Lower lobe of right lung (tissue), 2 donors: Measurements from ENCODE around the gene CFAP100. TPM values are rescaled to one million over a fixed set of nuclear protein-coding genes. Genes with fewer than 3 reads are reported as not detected.

ENCODE experiments used
- ATAC-seq, 2 donors: fragments of 200-7000 bp; cut with Tn5 transposase; one replicate each; pipeline ENCODE4 v1.9.1; 2020 to 2022; ENCODE audit warnings: mild to moderate bottlenecking in 2 of 2, moderate library complexity in 2 of 2
- DNase-seq: peaks from one replicate; pipeline ENCODE4 v3.0.0-alpha.2; 2020
- H3K27ac ChIP-seq: fragments of 200-600 bp; one replicate; pipeline ENCODE4 v1.8.0; 2022
- H3K27me3 ChIP-seq: fragments of 200-600 bp; one replicate; pipeline ENCODE4 v1.8.0; 2022; ENCODE audit warnings: low read depth
- H3K36me3 ChIP-seq: fragments of 200-600 bp; one replicate; pipeline ENCODE4 v1.8.0; 2022; ENCODE audit warnings: mild to moderate bottlenecking
- H3K4me1 ChIP-seq: fragments of 200-600 bp; one replicate; pipeline ENCODE4 v1.8.0; 2022
- H3K4me3 ChIP-seq: fragments of 200-600 bp; one replicate; pipeline ENCODE4 v1.8.0; 2022; ENCODE audit warnings: mild to moderate bottlenecking
- H3K9me3 ChIP-seq: fragments of 200-600 bp; one replicate; pipeline ENCODE4 v1.8.0; 2022
- intact Hi-C: fragments of 100-400 bp; cut with DNase I; formaldehyde crosslinking; loops from one replicate; pipeline ENCODE4 v1.11.0; 2022
- total RNA-seq: library from RNA; stranded (reverse); fragmentation: NEBNext Ultra II Directional; extraction: Animal tissue kit (Norgen Biotek cat#: 25700); gene quantifications from one replicate; pipeline ENCODE4 v1.2.1, GENCODE V29; 2021
- TF ChIP-seq, protein P1 (sequence below): fragments of 200-600 bp; IDR thresholded peaks from one replicate; pipeline ENCODE4 v1.8.0; 2022; ENCODE audit warnings: antibody characterized with exemption, mild to moderate bottlenecking
- donor health status: DM: no; HTN: yes; CAD: no; lungs with severe emphysema.

The CFAP100 gene
- total RNA-seq, 1 donor from 2014 or later, result 21.5 TPM

DNA sequence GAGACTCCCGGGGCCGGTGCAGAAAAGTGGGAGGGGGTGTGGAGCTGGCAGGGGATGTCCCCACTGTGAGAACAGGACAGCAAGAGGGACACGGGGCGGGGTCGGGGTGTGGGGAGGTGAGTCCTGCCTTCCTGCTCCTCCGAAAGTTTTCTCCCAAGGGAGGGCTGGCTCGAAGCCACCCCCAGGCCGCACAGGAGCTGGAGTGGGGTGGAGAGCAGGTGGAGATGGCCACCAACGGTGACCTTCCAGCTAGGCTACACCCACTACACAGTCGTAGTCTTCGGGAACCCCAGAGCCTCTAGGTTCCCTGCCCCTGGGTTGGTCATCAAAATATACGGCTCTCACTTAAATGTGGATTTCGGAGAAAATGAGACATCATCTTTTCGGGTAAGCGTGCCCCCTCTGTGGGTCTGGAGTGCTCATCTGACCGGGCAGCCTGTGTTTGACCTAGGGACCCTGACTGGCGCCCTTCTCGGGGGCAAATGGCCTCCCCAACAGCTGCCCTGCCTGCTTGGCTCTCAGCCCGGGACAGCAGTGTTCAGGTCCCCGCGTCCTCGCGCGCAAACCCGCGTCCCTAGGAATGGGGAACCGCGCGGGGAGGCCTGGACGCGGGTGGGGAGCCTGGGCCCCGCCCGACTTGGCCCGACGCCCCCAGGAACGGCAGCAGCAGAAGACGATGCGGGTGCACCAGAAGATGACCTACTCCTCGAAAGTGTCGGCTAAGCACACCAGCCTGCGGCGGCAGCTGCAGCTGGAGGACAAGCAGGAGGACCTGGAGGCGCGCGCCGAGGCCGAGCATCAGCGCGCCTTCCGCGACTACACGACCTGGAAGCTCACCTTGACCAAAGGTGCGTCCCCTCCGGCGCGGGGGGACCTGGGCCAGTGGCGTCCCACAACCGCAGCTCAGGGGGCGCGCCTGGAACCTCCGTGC lies 21.2 kb downstream of the CFAP100 start:
- no peak for DNase-seq
- no peaks in the 10 kb centered on the region for H3K4me1 ChIP-seq
- no peaks in the 10 kb centered on the region for H3K36me3 ChIP-seq
- no peaks in the 10 kb centered on the region for H3K9me3 ChIP-seq
- intact Hi-C loops, result no loop called here
- no peak overlapping the region for H3K4me3 ChIP-seq
- H3K27me3 ChIP-seq, result peaks cover 54% of the 10 kb centered on the region
- no peak overlapping the region for H3K27ac ChIP-seq
- ATAC-seq, result no peak
- TF ChIP-seq, protein P1, sequence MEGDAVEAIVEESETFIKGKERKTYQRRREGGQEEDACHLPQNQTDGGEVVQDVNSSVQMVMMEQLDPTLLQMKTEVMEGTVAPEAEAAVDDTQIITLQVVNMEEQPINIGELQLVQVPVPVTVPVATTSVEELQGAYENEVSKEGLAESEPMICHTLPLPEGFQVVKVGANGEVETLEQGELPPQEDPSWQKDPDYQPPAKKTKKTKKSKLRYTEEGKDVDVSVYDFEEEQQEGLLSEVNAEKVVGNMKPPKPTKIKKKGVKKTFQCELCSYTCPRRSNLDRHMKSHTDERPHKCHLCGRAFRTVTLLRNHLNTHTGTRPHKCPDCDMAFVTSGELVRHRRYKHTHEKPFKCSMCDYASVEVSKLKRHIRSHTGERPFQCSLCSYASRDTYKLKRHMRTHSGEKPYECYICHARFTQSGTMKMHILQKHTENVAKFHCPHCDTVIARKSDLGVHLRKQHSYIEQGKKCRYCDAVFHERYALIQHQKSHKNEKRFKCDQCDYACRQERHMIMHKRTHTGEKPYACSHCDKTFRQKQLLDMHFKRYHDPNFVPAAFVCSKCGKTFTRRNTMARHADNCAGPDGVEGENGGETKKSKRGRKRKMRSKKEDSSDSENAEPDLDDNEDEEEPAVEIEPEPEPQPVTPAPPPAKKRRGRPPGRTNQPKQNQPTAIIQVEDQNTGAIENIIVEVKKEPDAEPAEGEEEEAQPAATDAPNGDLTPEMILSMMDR, result no peak

DNA sequence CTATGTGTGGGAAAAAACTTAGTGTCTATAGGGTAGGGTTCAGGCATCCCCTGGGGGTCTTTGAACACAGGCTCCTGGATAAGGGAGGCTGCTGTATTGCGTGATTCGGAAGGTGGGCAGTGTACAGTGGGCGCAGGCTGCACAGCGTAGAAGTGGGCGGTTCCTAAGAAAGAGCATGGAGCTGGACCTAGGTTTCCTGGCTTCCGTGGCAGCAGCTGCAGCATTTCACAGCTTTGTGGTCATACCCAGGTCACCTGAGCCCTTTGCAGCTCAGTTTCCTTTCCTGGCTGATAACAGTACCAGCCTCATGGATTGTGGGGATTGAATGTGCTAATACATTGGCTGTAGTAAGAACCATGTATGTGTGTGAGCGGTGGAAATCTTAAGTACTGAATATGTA lies 22.2 kb downstream of the CFAP100 start:
- Histone ChIP-seq H3K4me1 (no peaks in the 10 kb centered on the region), H3K9me3 (no peaks in the 10 kb centered on the region), H3K4me3 (no peak overlapping the region), H3K27me3 (peaks cover 54% of the 10 kb centered on the region), H3K36me3 (no peaks in the 10 kb centered on the region), H3K27ac (no peak overlapping the region)
- intact Hi-C loops, result no loop called here
- TF ChIP-seq, protein P1, result no peak
- no peak for ATAC-seq
- no peak for DNase-seq

DNA sequence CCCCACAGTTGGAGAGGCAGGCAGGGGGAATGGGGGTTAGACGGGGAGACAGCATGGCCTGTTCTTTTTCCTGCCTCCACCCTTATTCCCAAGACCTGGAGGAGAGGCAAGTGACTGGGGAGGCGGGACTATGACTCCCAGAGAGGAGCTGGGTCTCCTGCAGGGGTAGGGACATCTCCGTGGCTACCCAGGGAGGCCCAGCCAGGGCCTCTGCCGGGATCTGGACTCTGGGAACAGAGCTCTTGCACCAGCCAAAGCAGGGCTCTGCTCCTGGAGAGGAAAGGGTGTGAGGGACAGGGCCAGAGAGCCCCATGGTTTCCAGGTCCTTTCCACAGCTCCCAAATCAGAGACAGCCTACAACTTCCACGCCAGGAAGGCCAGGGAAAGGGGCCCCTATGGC lies 22.8 kb downstream of the CFAP100 start:
- TF ChIP-seq, protein P1, result no peak
- Histone ChIP-seq H3K9me3 (no peaks in the 10 kb centered on the region), H3K4me3 (no peak overlapping the region), H3K27me3 (peaks cover 54% of the 10 kb centered on the region), H3K4me1 (no peaks in the 10 kb centered on the region), H3K27ac (no peak overlapping the region), H3K36me3 (no peaks in the 10 kb centered on the region)
- intact Hi-C loops, result no loop called here
- no peak for ATAC-seq
- DNase-seq, result no peak

DNA sequence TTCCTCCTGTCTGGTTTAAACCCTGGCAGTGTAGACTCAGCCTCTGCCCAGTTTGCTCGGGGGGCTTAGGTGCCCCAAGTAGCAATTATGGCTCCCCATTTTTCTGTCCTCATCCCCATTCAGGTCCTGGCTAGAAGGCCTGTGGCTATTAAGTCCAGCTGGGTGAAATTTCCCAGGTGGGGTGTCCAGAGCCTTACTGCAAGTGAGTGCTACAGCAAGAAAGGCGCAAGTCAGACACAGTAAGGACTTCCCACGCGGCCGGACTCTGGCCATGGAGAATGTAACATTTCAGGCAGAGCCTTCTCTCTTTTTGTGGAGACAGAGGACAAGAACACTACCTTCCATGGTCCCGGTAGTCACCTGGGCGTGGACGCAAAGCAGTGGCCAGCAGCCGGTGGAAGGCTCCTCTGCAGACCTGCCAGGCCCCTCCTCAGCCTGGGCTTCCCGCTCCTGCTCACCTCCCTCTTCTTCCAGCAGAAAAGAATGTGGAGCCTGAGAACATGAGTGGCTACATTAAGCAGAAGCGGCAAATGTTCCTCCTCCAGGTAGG lies 23.3 kb downstream of the CFAP100 start:
- Histone ChIP-seq H3K9me3 (no peaks in the 10 kb centered on the region), H3K4me3 (no peak overlapping the region), H3K36me3 (no peaks in the 10 kb centered on the region), H3K4me1 (no peaks in the 10 kb centered on the region), H3K27me3 (peaks cover 54% of the 10 kb centered on the region), H3K27ac (no peak overlapping the region)
- TF ChIP-seq, protein P1, result no peak
- intact Hi-C loops, result no loop called here
- DNase-seq (no peak), ATAC-seq (no peak)

DNA sequence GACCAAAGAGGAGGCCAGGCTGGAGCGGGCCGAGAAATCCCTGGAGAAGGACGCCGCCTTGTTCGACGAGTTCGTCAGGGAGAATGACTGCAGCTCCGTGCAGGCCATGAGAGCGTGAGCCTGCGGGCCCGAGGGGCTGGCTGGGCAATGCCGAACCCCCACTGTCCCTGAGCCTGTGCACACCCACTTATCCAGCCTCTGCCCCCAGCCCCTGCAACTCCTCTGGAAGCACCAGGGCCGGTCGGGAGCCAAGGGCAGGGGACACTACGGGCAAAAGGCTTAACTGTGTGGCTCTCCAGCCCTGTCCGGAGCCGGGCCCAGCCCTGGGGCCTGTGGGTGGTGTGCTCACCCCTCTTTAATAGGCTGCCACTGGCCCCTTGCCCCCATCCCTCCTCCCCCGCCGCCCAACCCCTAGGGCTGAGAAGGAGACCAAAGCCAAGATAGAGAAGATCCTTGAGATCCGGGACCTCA lies 24.0 kb downstream of the CFAP100 start:
- TF ChIP-seq, protein P1, result no peak
- intact Hi-C loops, result no loop called here
- no peaks in the 10 kb centered on the region for H3K36me3 ChIP-seq
- H3K27me3 ChIP-seq, result peaks cover 48% of the 10 kb centered on the region
- H3K27ac ChIP-seq, result no peak overlapping the region
- H3K4me3 ChIP-seq, result no peak overlapping the region
- DNase-seq (no peak), ATAC-seq (no peak)
- no peaks in the 10 kb centered on the region for H3K4me1 ChIP-seq
- H3K9me3 ChIP-seq, result no peaks in the 10 kb centered on the region
